ENCODE measurements around the gene PTCH1. TPM values are rescaled to one million over a fixed set of nuclear protein-coding genes. Genes with fewer than 3 reads are reported as not detected.

PTCH1 gene
- total RNA-seq, 1 donor from 2014 or later: 16.2 TPM

DNA sequence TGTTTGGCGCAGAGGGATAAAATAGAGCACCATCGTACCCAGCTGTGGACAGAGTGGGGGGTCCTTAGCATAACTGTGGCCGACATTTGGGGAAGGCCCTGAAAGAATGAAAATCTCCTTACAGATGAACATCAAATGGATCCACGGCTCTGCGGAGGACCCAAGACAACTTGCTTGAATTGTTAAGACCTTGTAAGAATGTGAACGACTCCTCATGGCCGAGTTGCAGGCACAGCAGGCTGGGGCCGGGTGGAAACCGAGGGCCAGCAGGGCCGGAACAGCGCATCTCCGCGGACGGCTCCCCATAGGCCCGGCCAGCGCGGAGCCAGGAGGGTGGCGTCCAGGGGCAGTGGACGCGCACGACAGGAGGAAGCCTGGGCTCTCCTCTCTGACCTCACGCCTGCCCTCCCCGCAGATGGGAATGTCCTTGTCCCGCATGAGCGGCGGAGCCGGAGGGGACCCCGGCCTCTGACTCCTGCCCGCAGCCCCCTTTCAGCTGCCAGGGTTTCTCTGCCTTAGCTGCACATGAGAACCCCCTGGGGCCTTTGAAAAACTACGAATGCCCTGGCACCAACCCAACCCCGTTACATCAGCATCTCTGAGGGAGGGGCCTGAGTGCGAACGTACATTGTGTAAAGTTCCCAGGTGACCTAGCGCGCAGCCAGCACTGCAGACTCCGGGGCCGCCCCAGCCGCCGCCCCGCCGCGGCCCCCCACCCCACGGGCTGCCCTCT is 36.2 kb upstream of the PTCH1 start:
- Mint-ChIP-seq H3K4me1 (ENCODE audit: unreplicated experiment) (no peaks in the 10 kb centered on the region), H3K4me3 (ENCODE audit: unreplicated experiment) (no peak overlapping the region), H3K36me3 (ENCODE audit: unreplicated experiment) (no peaks in the 10 kb centered on the region), H3K27ac (ENCODE audit: unreplicated experiment) (no peak overlapping the region), H3K27me3 (ENCODE audit: unreplicated experiment) (peaks cover 38% of the 10 kb centered on the region), H3K9me3 (ENCODE audit: unreplicated experiment) (no peaks in the 10 kb centered on the region)
- no peak for DNase-seq (ENCODE audit: extremely low spot score, unreplicated experiment)
- TF ChIP-seq, protein P1, sequence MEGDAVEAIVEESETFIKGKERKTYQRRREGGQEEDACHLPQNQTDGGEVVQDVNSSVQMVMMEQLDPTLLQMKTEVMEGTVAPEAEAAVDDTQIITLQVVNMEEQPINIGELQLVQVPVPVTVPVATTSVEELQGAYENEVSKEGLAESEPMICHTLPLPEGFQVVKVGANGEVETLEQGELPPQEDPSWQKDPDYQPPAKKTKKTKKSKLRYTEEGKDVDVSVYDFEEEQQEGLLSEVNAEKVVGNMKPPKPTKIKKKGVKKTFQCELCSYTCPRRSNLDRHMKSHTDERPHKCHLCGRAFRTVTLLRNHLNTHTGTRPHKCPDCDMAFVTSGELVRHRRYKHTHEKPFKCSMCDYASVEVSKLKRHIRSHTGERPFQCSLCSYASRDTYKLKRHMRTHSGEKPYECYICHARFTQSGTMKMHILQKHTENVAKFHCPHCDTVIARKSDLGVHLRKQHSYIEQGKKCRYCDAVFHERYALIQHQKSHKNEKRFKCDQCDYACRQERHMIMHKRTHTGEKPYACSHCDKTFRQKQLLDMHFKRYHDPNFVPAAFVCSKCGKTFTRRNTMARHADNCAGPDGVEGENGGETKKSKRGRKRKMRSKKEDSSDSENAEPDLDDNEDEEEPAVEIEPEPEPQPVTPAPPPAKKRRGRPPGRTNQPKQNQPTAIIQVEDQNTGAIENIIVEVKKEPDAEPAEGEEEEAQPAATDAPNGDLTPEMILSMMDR (IDR thresholded peaks at IDR 0.05): no peak

DNA sequence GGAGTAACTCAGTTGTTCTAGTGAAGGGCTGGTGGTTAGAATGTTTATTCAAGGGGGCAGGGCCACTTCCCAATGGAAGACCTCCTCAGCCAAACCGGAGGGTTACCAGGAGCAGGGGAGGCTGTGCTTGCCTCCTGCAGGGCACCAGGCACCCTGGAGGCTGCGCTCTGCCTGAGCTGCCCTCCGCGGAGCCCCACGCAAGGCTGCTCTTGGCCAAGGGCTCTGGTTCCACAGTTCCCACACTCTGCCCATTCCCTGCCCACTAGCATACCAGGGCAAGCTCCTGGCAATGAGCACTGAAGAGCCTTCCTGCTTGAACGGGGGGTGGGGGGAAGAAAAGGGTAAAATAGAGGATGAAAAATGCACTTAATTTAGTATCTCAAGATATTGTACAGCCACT is 35.5 kb upstream of the PTCH1 start:
- Mint-ChIP-seq H3K27ac (ENCODE audit: unreplicated experiment) (no peak overlapping the region), H3K27me3 (ENCODE audit: unreplicated experiment) (peaks cover 37% of the 10 kb centered on the region), H3K4me1 (ENCODE audit: unreplicated experiment) (no peaks in the 10 kb centered on the region), H3K9me3 (ENCODE audit: unreplicated experiment) (no peaks in the 10 kb centered on the region), H3K4me3 (ENCODE audit: unreplicated experiment) (no peak overlapping the region), H3K36me3 (ENCODE audit: unreplicated experiment) (no peaks in the 10 kb centered on the region)
- TF ChIP-seq, protein P1 (IDR thresholded peaks at IDR 0.05): no peak
- DNase-seq (ENCODE audit: extremely low spot score, unreplicated experiment): no peak

DNA sequence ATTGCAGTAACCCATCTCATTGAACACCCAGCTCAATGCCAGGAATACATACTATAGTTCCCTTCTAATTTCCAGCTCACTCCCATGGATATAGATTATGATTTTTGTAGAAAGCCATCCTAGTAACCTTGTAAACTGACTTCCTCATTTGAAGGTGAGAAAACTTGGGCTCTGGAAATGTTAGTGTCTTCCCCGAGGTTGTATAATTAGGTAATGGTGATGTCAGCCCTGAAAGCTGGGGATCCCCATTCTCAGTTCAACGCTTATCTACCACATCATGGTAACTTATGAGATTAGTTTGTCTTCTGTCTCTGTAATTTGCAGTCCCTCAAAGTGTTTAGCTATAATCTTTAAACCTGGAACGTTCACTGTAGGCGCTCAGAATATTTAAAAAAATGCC is 34.6 kb upstream of the PTCH1 start:
- Mint-ChIP-seq H3K9me3 (ENCODE audit: unreplicated experiment) (no peaks in the 10 kb centered on the region), H3K36me3 (ENCODE audit: unreplicated experiment) (no peaks in the 10 kb centered on the region)

DNA sequence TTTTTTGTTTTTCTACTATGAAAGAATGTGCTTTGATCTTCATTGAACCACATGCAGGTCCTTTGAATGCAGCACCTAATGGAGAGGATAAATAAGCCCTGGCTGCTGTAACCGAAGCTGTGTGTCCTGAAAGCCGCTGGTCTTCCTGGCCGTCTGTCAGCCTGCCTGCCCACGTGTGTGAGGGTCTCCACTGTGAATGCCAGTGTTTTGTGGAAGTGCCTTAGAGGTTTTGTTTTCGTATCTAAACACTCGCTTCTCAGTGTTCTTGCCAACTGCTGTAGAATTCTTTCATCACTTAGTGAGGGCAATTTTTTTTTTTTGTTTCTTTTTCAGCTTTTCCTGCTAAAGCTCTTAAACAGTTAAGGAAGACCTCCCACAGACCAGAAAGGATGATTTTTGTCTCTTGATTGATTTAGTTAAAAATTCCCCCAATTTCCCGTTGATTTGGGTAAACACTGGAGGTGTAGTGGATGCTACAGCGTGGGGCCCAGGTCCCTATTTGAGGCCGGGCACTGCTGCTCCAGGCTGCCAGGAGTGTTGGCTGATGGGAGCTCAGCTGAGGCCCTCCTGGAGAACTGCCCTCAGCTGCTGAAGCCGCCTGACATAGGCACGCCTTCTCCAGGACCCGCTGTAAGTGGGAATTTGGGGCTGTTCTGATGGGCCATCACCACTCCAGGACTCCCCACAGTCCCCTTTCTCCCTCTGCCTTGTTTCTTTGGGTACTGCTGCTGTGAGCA is 29.2 kb upstream of the PTCH1 start:
- TF ChIP-seq, protein P1 (IDR thresholded peaks at IDR 0.05): no peak
- H3K4me1 Mint-ChIP-seq (ENCODE audit: unreplicated experiment): no peaks in the 10 kb centered on the region
- peaks cover 33% of the 10 kb centered on the region for H3K27me3 Mint-ChIP-seq (ENCODE audit: unreplicated experiment)
- H3K4me3 Mint-ChIP-seq (ENCODE audit: unreplicated experiment): no peak overlapping the region
- no peaks in the 10 kb centered on the region for H3K9me3 Mint-ChIP-seq (ENCODE audit: unreplicated experiment)
- H3K36me3 Mint-ChIP-seq (ENCODE audit: unreplicated experiment): no peaks in the 10 kb centered on the region
- DNase-seq (ENCODE audit: extremely low spot score, unreplicated experiment): no peak
- no peak overlapping the region for H3K27ac Mint-ChIP-seq (ENCODE audit: unreplicated experiment)

More for the DNA sequence above, 34.6 kb upstream of the PTCH1 start:
- TF ChIP-seq, protein P1 (IDR thresholded peaks at IDR 0.05): no peak
- no peak overlapping the region for H3K27ac Mint-ChIP-seq (ENCODE audit: unreplicated experiment)
- no peak overlapping the region for H3K4me3 Mint-ChIP-seq (ENCODE audit: unreplicated experiment)
- no peaks in the 10 kb centered on the region for H3K4me1 Mint-ChIP-seq (ENCODE audit: unreplicated experiment)
- DNase-seq (ENCODE audit: extremely low spot score, unreplicated experiment): no peak
- H3K27me3 Mint-ChIP-seq (ENCODE audit: unreplicated experiment): peaks cover 38% of the 10 kb centered on the region

DNA sequence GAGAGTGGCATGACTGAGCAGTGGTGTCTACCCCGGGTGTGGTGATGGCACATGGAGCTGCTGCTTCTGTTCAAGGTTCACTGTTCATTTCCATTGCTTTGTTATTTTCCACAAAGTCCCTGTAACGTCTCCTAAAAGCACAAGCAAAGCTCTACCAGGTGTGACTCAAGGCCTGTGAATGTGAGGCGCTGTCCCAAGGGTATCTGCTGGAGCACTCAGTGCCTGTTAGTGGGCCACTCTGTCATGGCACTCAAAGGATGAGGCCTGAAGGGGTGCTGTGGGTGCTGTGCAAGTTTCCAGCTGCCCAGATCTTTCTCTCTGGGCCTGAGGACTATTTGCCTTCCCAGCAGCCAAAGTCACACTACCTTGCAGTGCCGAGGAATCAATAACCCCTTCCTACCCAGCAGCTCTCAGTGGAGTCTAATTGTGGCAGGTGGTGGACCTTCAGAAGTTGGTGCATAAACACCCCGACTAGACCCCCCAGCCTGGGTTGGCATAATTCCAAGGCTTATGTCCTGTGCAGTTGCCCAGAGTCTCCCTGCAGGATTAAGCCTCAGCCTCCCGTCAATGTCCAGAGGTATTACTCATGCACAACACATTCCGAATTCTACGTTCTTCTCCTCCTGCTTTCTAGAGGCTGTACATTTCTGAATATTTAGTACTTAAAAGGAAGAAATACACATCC is 17.4 kb upstream of the PTCH1 start:
- TF ChIP-seq, protein P1 (IDR thresholded peaks at IDR 0.05): no peak
- no peak for DNase-seq (ENCODE audit: extremely low spot score, unreplicated experiment)
- Mint-ChIP-seq H3K9me3 (ENCODE audit: unreplicated experiment) (no peaks in the 10 kb centered on the region), H3K4me1 (ENCODE audit: unreplicated experiment) (no peaks in the 10 kb centered on the region), H3K36me3 (ENCODE audit: unreplicated experiment) (no peaks in the 10 kb centered on the region), H3K4me3 (ENCODE audit: unreplicated experiment) (no peak overlapping the region), H3K27me3 (ENCODE audit: unreplicated experiment) (peaks cover 34% of the 10 kb centered on the region), H3K27ac (ENCODE audit: unreplicated experiment) (no peak overlapping the region)
